Measurements from ENCODE around the gene TRPM2. TPM values are rescaled to one million over a fixed set of nuclear protein-coding genes. Genes with fewer than 3 reads are reported as not detected.

The TRPM2 gene
- 0.42 and 0.61 TPM in 2 replicates for total RNA-seq (2013; cell fraction: nucleolus; rRNA removed)
- total RNA-seq (2014; rRNA removed) = 2.6 and 2.7 TPM in 2 replicates
- 3.5 and 4.4 TPM in 2 replicates for total RNA-seq (2014; rRNA removed; fragmentation: Illumina TruSeq; extraction: Trizol)
- total RNA-seq (2021) = 9.1 and 9.9 TPM in 2 replicates
- polyA plus RNA-seq (2011; ENCODE audit: low read depth) = 4.9 TPM
- 0.03 and 0.17 TPM in 2 replicates for polyA plus RNA-seq (2011; rRNA removed)
- 0.03 TPM in 1 of 2 replicates, not detected in the other for polyA plus RNA-seq (2011; cell fraction: cytosol; rRNA removed)
- 0.22 and 0.30 TPM in 2 replicates for polyA plus RNA-seq (2011; cell fraction: nucleus; rRNA removed)
- 5.5 and 6.1 TPM in 2 replicates for polyA plus RNA-seq (2012)
- 0.86 and 2.4 TPM in 2 replicates for polyA plus RNA-seq (2014; fragmentation: Illumina TruSeq; extraction: Trizol)
- polyA plus RNA-seq (2014; fragmentation: Nextera tagmentation; extraction: Ambion mirVana) = under 1 TPM; 0.34 to 0.82 TPM
- polyA plus RNA-seq (2014; rRNA removed) = 4.1 and 4.8 TPM in 2 replicates
- 1 to 10 TPM; 2.5 to 3.7 TPM for polyA plus RNA-seq (2016; fragmentation: Nextera tagmentation; extraction: Ambion mirVana)
- polyA minus RNA-seq (2011; rRNA and poly(A)+ RNA removed) = 0.05 TPM in 1 of 2 replicates, not detected in the other
- 4.4 TPM in 1 of 2 replicates, not detected in the other for polyA minus RNA-seq (2011; cell fraction: cytosol; rRNA and poly(A)+ RNA removed)
- under 0.01 and 0.38 TPM in 2 replicates for polyA minus RNA-seq (2011; cell fraction: nucleus; rRNA and poly(A)+ RNA removed)
- percentile 39 among the genes with signal in this experiment for Bru-seq, nascent RNA
- BruChase-seq, experiment 1, labeled RNA remaining after a 6-hour chase = percentile 38 among the genes with signal in this experiment
- BruChase-seq, experiment 2, labeled RNA remaining after a 2-hour chase = percentile 33 among the genes with signal in this experiment
- long read RNA-seq, experiment 1 = 0 reads
- long read RNA-seq, experiment 2 = 0 reads

- ATAC-seq = peak; percentile 62
- Histone ChIP-seq H2AFZ (ENCODE audit: control insufficient read depth, low read depth, low read length) (0 out of 2 replicates have a peak within 1 kb of the TSS, but pooled peaks have one; percentile 23), H3K4me3 (peak within 1 kb of the TSS; percentile 65; the same call in 1 of the 2 replicates)
- no peak for TF ChIP-seq ZSCAN29 (IDR thresholded peaks at IDR 0.05)
- TF ChIP-seq MYC (IDR thresholded peaks at IDR 0.05; ENCODE audit: insufficient read depth, insufficient read length, insufficient replicate concordance, low read length, severe bottlenecking) = no peak
- TF ChIP-seq KAT2A (conservative IDR thresholded peaks at IDR 0.05; ENCODE audit: control insufficient read depth, low read depth, low read length) = no peak
- TF ChIP-seq JUNB (IDR thresholded peaks at IDR 0.05) = no peak
- TF ChIP-seq, protein P1, sequence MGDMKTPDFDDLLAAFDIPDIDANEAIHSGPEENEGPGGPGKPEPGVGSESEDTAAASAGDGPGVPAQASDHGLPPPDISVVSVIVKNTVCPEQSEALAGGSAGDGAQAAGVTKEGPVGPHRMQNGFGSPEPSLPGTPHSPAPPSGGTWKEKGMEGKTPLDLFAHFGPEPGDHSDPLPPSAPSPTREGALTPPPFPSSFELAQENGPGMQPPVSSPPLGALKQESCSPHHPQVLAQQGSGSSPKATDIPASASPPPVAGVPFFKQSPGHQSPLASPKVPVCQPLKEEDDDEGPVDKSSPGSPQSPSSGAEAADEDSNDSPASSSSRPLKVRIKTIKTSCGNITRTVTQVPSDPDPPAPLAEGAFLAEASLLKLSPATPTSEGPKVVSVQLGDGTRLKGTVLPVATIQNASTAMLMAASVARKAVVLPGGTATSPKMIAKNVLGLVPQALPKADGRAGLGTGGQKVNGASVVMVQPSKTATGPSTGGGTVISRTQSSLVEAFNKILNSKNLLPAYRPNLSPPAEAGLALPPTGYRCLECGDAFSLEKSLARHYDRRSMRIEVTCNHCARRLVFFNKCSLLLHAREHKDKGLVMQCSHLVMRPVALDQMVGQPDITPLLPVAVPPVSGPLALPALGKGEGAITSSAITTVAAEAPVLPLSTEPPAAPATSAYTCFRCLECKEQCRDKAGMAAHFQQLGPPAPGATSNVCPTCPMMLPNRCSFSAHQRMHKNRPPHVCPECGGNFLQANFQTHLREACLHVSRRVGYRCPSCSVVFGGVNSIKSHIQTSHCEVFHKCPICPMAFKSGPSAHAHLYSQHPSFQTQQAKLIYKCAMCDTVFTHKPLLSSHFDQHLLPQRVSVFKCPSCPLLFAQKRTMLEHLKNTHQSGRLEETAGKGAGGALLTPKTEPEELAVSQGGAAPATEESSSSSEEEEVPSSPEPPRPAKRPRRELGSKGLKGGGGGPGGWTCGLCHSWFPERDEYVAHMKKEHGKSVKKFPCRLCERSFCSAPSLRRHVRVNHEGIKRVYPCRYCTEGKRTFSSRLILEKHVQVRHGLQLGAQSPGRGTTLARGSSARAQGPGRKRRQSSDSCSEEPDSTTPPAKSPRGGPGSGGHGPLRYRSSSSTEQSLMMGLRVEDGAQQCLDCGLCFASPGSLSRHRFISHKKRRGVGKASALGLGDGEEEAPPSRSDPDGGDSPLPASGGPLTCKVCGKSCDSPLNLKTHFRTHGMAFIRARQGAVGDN (IDR thresholded peaks at IDR 0.05) = 0 out of 2 replicates have a peak, but pooled peaks have one; percentile 29
- TF ChIP-seq BACH1 (IDR thresholded peaks at IDR 0.05; ENCODE audit: borderline replicate concordance) = no peak
- no peak for TF ChIP-seq TARDBP (IDR thresholded peaks at IDR 0.05; ENCODE audit: borderline replicate concordance)
- TF ChIP-seq STAT1 (conservative IDR thresholded peaks at IDR 0.05) = no peak
- TF ChIP-seq RBBP5 (conservative IDR thresholded peaks at IDR 0.05) = no peak
- no peak for TF ChIP-seq POLR2AphosphoS5 (IDR thresholded peaks at IDR 0.05; ENCODE audit: low read length)
- TF ChIP-seq BMI1 (IDR thresholded peaks at IDR 0.05; ENCODE audit: borderline replicate concordance) = no peak
- no peak for TF ChIP-seq SMC3 (IDR thresholded peaks at IDR 0.05; ENCODE audit: borderline replicate concordance, low read length)
- TF ChIP-seq NFYA (IDR thresholded peaks at IDR 0.05; ENCODE audit: borderline replicate concordance, low read depth, low read length) = no peak
- no peak for TF ChIP-seq ZNF384 (IDR thresholded peaks at IDR 0.05; ENCODE audit: borderline replicate concordance, low read depth, low read length)
Measured at GRCh38 chr21:44353191-44353970, at the start of gene TRPM2. Gene TRPM2, plus strand, starts transcription at chr21:44353621. Its CDS starts 80 bp downstream, at chr21:44353701.

More at GRCh38 chr21:44353191-44353970, at the start of gene TRPM2:
- FAIRE-seq (peak; percentile 96), DNase-seq (ENCODE audit: low read depth, low spot score) (no peak)
- no peaks in the 10 kb centered on the region; the same call in 2 of the 3 replicates for H3K9me3 ChIP-seq (replicated peaks; ENCODE audit: control insufficient read depth, insufficient read depth, low read length)
- no TSS peak for BruUV-seq (replicated peaks)
- in situ Hi-C loops (cut with MboI) = loop anchor here (5.0 kb wide), 1 partner anchor 74 kb away; no protein-coding TSS in a partner anchor
- H3K4me2 ChIP-seq (ENCODE audit: control insufficient read depth, insufficient read depth) = peak within 1 kb of the TSS; percentile 49
- H3K4me1 ChIP-seq (ENCODE audit: control insufficient read depth, insufficient read depth, low read length) = peaks cover 22% of the 10 kb centered on the region
- peaks cover 15% of the 10 kb centered on the region for H3K79me2 ChIP-seq (ENCODE audit: control insufficient read depth, insufficient read depth, low read length)
- SMC1A ChIA-PET (ENCODE audit: uncharacterized antibody, unreplicated experiment) = no interaction called here
- no peaks in the 10 kb centered on the region for H3K27me3 ChIP-seq (replicated peaks in 1 of 2; ENCODE audit: control insufficient read depth in 2 of 2, insufficient read depth in 2 of 2, low read length in 1 of 2)
- whole genome bisulfite sequencing (ENCODE audit: insufficient coverage, insufficient replicate concordance, low lambda C conversion rate, missing lambda C conversion rate) = 31% methylated on average over 21 of the region's 21 CpGs
- RAD21 ChIA-PET (ENCODE audit: unreplicated experiment) = no interaction called here
- peaks cover 0 to 5% of the 10 kb centered on the region in 2 experiments; a peak in 1 of 4 replicates for H3K36me3 ChIP-seq (ENCODE audit: control insufficient read depth in 2 of 2, insufficient read depth in 2 of 2, low read length in 1 of 2)
- H4K20me1 ChIP-seq (ENCODE audit: control insufficient read depth, insufficient read depth) = no peaks in the 10 kb centered on the region
- intact Hi-C loops (cut with micrococcal nuclease; ENCODE audit: unreplicated experiment) = no loop called here
- peak within 1 kb of the TSS; percentile 46 for H3K9ac ChIP-seq (ENCODE audit: control insufficient read depth, insufficient read depth, low read length)
- CTCF ChIA-PET = no interaction called here
- H3K27ac ChIP-seq (ENCODE audit: control insufficient read depth, insufficient read depth) = peak within 1 kb of the TSS; percentile 68
- POLR2A ChIA-PET = no interaction called here
